HepG2 (cell line): ENCODE measurements around the gene KXD1. TPM values are rescaled to one million over a fixed set of nuclear protein-coding genes. Genes with fewer than 3 reads are reported as not detected.

Experiments
- BRCA1 ChIP-seq: sonication (generic); formaldehyde crosslinking; IDR thresholded peaks from 2 replicates; pipeline ENCODE4 v1.4.0; 2020; ENCODE audit warnings: missing genetic modification reagents
- CCAR2 ChIP-seq: fragments of 200-400 bp; formaldehyde crosslinking; optimal IDR thresholded peaks from 2 replicates; pipeline ENCODE3; 2018; ENCODE audit warnings: low read depth, mild to moderate bottlenecking, low read length, moderate library complexity
- DNMT3B ChIP-seq: conservative IDR thresholded peaks from 2 replicates; pipeline ENCODE4 v1.6.1; 2016; ENCODE audit warnings: missing biosample characterization, control low read depth
- EP300 ChIP-seq, 3 experiments: sonication (generic) in 1 of 3; formaldehyde crosslinking in 1 of 3; IDR thresholded peaks; 2 replicates each; pipeline versions ENCODE4 v1.5.1 to v1.6.1; 2011 to 2020; ENCODE audit warnings: low read depth in 2 of 3, low read length in 2 of 3, borderline replicate concordance in 1 of 3, improper control_type of control experiment in 1 of 3, mild to moderate bottlenecking in 1 of 3, missing genetic modification reagents in 1 of 3, moderate library complexity in 1 of 3
- ERF ChIP-seq: IDR thresholded peaks from 2 replicates; pipeline ENCODE4 v1.6.1; 2018; ENCODE audit warnings: missing biosample characterization, missing genetic modification reagents
- GMEB1 ChIP-seq: sonication (generic); formaldehyde crosslinking; IDR thresholded peaks from 2 replicates; pipeline ENCODE4 v1.5.1; 2020; ENCODE audit warnings: missing genetic modification reagents, mild to moderate bottlenecking, borderline replicate concordance
- KAT2B ChIP-seq: fragments of 150-350 bp; IDR thresholded peaks from 2 replicates; pipeline ENCODE4 v1.6.1; 2014; ENCODE audit warnings: low read depth, low read length, borderline replicate concordance
- KDM3A ChIP-seq: IDR thresholded peaks from 2 replicates; pipeline ENCODE4 v1.6.1; 2018; ENCODE audit warnings: low read depth, missing compliant biosample characterization
- MXD4 ChIP-seq: IDR thresholded peaks from 2 replicates; pipeline ENCODE4 v1.6.1; 2016; ENCODE audit warnings: mild to moderate bottlenecking, missing biosample characterization, missing genetic modification reagents
- PHF8 ChIP-seq: sonication (generic); formaldehyde crosslinking; IDR thresholded peaks from 2 replicates; pipeline ENCODE4 v1.5.0; 2020; ENCODE audit warnings: missing genetic modification reagents
- RFX3 ChIP-seq: IDR thresholded peaks from 2 replicates; pipeline ENCODE4 v1.6.1; 2016; ENCODE audit warnings: missing biosample characterization, missing genetic modification reagents
- SPEN ChIP-seq: sonication (generic); formaldehyde crosslinking; IDR thresholded peaks from 2 replicates; pipeline ENCODE4 v1.5.1; 2020; ENCODE audit warnings: low read depth, mild to moderate bottlenecking, missing genetic modification reagents
- SSRP1 ChIP-seq: IDR thresholded peaks from 2 replicates; pipeline ENCODE4 v1.6.1; 2016; ENCODE audit warnings: control low read depth
- ZBTB7B ChIP-seq: sonication (generic); formaldehyde crosslinking; IDR thresholded peaks from 2 replicates; pipeline ENCODE4 v1.4.0; 2020; ENCODE audit warnings: missing genetic modification reagents
- ZNF382 ChIP-seq: sonication (generic); formaldehyde crosslinking; IDR thresholded peaks from 2 replicates; pipeline ENCODE4 v1.5.0; 2020; ENCODE audit warnings: missing genetic modification reagents, mild to moderate bottlenecking, borderline replicate concordance
- ZNF468 ChIP-seq: sonication (generic); formaldehyde crosslinking; IDR thresholded peaks from 2 replicates; pipeline ENCODE4 v1.8.0; 2022; ENCODE audit warnings: mild to moderate bottlenecking, moderate library complexity, missing genetic modification reagents
- ZNF614 ChIP-seq: IDR thresholded peaks from 2 replicates; pipeline ENCODE4 v1.6.1; 2018; ENCODE audit warnings: missing biosample characterization, missing genetic modification reagents, inconsistent platforms, borderline replicate concordance
- ZNF678 ChIP-seq: sonication (generic); formaldehyde crosslinking; IDR thresholded peaks from 2 replicates; pipeline ENCODE4 v1.4.0; 2020; ENCODE audit warnings: mild to moderate bottlenecking, missing genetic modification reagents
- ZNF766 ChIP-seq: sonication (generic); formaldehyde crosslinking; IDR thresholded peaks from 2 replicates; pipeline ENCODE4 v1.5.0; 2020; ENCODE audit warnings: missing genetic modification reagents, borderline replicate concordance
- ZSCAN25 ChIP-seq: sonication (generic); formaldehyde crosslinking; IDR thresholded peaks from 2 replicates; pipeline ENCODE4 v1.8.0; 2022; ENCODE audit warnings: mild to moderate bottlenecking, missing genetic modification reagents
- polyA plus RNA-seq, 8 experiments: library from polyadenylated mRNA; depleted of rRNA in 3 of 8; stranded (reverse) in 7 of 8; unstranded in 1 of 8; fragments of >200 nt; fragmentation: Illumina TruSeq in 4 of 8; extraction: Trizol in 4 of 8; gene quantifications; 2 replicates each; pipeline versions ENCODE4 v1.2.1 to v1.2.3, GENCODE V29; 2011 to 2016; ENCODE audit warnings: low read depth in 4 of 8, missing spikeins in 1 of 8, mixed read lengths in 1 of 8; ENCODE audit not compliant: insufficient read depth in 1 of 8
- total RNA-seq, 5 experiments: library from RNA; depleted of rRNA; stranded (reverse); fragments of >200 nt; fragmentation: Illumina TruSeq; extraction: Trizol; gene quantifications; 2 replicates each; pipeline ENCODE4 v1.2.3, GENCODE V29; 2016; ENCODE audit warnings: low read depth in 1 of 5
- TF ChIP-seq, protein P1 (sequence below): sonication (generic); formaldehyde crosslinking; IDR thresholded peaks from 2 replicates; pipeline ENCODE4 v1.9.0; 2021; ENCODE audit warnings: mild to moderate bottlenecking, missing genetic modification reagents

KXD1 gene
- total and polyA plus RNA-seq, 2 of the 13 experiments (the other 11 are each of a cell fraction or from before 2014, with no cell fraction given): 44.6 to 143 TPM

DNA sequence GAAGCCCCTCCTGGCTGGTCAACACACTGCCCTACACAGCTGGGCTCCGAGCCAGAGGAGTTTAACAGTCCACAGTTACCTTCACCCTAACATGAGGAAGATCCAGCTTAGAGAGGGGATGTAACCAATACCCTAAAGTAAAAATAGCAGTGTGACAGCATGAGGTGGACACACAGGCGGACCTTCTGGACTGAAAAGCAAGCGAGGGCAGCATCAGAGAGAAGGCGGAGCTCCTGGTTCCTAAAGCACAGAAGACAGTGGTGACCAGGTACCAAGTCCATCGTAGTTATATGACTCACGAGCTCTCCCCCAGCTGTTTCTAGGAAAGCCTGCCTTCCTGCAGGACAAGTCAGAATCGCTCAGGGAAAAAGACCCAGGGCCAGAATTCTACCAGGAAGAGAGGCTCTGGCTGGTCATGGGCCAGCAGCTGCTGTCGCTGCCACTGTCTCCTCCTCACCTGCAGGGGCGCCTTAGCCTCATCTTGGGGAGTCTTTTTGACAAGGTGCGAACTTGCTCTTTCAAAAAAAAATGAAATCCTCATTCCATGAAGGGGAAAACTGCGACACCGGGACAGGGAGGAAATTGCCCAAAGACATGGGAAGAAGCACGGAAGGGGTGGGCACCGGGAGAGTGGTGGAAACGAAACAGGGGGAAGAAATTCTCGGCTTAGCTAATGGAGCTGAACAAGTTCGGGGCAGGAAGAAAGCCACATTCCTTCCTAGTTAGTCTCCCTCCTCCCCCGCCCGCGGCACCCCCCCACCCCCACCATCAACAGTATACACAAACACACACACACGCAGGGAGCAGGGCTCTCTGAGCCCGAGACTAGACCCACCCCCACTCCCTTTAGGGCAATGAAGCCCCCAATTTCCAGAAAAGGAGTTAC lies 37.5 kb upstream of the KXD1 start (continued):
- TF ChIP-seq ZNF614 (CRISPR knock-in tag) (0 out of 2 replicates have a peak, but pooled peaks have one; percentile 37), ZSCAN25 (peak; percentile 73; the same call in 1 of the 2 replicates), ZNF678 (CRISPR knock-in tag) (no peak), GMEB1 (CRISPR knock-in tag) (peak; percentile 10; the same call in 1 of the 2 replicates), SSRP1 (CRISPR knock-in tag) (peak; percentile 34; the same call in 1 of the 2 replicates), SPEN (CRISPR knock-in tag) (peak; percentile 66; the same call in 1 of the 2 replicates), CCAR2 (no peak), RFX3 (no peak), BRCA1 (CRISPR knock-in tag) (no peak), ZBTB7B (peak; percentile 62; the same call in 1 of the 2 replicates), KDM3A (CRISPR knock-in tag) (0 out of 2 replicates have a peak, but pooled peaks have one; percentile 50), EP300 (IDR thresholded peaks at IDR 0.05; ENCODE audit: low read depth in 2 of 2, low read length in 2 of 2) (0 out of 4 replicates have a peak, but pooled peaks have one; percentile 23 to 40), EP300 (CRISPR knock-in tag; IDR thresholded peaks at IDR 0.05; ENCODE audit: borderline replicate concordance) (0 out of 2 replicates have a peak, but pooled peaks have one; percentile 15), ZNF766 (CRISPR knock-in tag) (no peak), ERF (CRISPR knock-in tag) (peak; percentile 69; the same call in 1 of the 2 replicates), ZNF468 (no peak), MXD4 (CRISPR knock-in tag) (0 out of 2 replicates have a peak, but pooled peaks have one; percentile 37), DNMT3B (CRISPR knock-in tag) (peak; percentile 88), PHF8 (CRISPR knock-in tag) (0 out of 2 replicates have a peak, but pooled peaks have one; percentile 25), ZNF382 (no peak), KAT2B (no peak)
- TF ChIP-seq, protein P1, sequence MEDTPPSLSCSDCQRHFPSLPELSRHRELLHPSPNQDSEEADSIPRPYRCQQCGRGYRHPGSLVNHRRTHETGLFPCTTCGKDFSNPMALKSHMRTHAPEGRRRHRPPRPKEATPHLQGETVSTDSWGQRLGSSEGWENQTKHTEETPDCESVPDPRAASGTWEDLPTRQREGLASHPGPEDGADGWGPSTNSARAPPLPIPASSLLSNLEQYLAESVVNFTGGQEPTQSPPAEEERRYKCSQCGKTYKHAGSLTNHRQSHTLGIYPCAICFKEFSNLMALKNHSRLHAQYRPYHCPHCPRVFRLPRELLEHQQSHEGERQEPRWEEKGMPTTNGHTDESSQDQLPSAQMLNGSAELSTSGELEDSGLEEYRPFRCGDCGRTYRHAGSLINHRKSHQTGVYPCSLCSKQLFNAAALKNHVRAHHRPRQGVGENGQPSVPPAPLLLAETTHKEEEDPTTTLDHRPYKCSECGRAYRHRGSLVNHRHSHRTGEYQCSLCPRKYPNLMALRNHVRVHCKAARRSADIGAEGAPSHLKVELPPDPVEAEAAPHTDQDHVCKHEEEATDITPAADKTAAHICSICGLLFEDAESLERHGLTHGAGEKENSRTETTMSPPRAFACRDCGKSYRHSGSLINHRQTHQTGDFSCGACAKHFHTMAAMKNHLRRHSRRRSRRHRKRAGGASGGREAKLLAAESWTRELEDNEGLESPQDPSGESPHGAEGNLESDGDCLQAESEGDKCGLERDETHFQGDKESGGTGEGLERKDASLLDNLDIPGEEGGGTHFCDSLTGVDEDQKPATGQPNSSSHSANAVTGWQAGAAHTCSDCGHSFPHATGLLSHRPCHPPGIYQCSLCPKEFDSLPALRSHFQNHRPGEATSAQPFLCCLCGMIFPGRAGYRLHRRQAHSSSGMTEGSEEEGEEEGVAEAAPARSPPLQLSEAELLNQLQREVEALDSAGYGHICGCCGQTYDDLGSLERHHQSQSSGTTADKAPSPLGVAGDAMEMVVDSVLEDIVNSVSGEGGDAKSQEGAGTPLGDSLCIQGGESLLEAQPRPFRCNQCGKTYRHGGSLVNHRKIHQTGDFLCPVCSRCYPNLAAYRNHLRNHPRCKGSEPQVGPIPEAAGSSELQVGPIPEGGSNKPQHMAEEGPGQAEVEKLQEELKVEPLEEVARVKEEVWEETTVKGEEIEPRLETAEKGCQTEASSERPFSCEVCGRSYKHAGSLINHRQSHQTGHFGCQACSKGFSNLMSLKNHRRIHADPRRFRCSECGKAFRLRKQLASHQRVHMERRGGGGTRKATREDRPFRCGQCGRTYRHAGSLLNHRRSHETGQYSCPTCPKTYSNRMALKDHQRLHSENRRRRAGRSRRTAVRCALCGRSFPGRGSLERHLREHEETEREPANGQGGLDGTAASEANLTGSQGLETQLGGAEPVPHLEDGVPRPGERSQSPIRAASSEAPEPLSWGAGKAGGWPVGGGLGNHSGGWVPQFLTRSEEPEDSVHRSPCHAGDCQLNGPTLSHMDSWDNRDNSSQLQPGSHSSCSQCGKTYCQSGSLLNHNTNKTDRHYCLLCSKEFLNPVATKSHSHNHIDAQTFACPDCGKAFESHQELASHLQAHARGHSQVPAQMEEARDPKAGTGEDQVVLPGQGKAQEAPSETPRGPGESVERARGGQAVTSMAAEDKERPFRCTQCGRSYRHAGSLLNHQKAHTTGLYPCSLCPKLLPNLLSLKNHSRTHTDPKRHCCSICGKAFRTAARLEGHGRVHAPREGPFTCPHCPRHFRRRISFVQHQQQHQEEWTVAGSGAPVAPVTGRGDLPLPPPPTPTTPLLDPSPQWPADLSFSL: no peak
